ENCODE measurements around the gene KTN1.

GRCh38 chr14:55553791-55554190, 26.2 kb upstream of the KTN1 start:
- TF ChIP-seq EZH2 (IDR thresholded peaks at IDR 0.05; ENCODE audit: insufficient read depth, low read length): no peak
- TF ChIP-seq CTCF (IDR thresholded peaks at IDR 0.05; ENCODE audit: insufficient read depth, low read depth, low read length): no peak
